ENCODE results near the gene ELOVL6. TPM values are rescaled to one million over a fixed set of nuclear protein-coding genes. Genes with fewer than 3 reads are reported as not detected.
"Not testable (repeated sequence)": the region's sequence is repeated elsewhere in the genome, so short reads cannot be mapped to it uniquely, and the experiment has no call there.

The ELOVL6 gene
- total and polyA plus RNA-seq, 2 donors (not counting 1 experiment from before 2014, with no cell fraction given), result 15.0 to 43.4 TPM

- H3K9me3 ChIP-seq (ENCODE audit: control insufficient read depth, insufficient read depth, low read depth, low read length), result no peaks in the 10 kb centered on the region
- H3K4me3 ChIP-seq (replicated peaks in 1 of 4; ENCODE audit: control extremely low read depth in 1 of 4, insufficient read depth in 1 of 4, low read depth in 3 of 4, low read length in 4 of 4), result no peak overlapping the region
- H3K9ac ChIP-seq (ENCODE audit: insufficient read depth, low read length), result no peak overlapping the region
- no peak overlapping the region for H3K4me2 ChIP-seq (ENCODE audit: extremely low read depth, insufficient read depth, low read length)
- no peak overlapping the region for H3K27ac ChIP-seq (ENCODE audit: insufficient read depth, low read length)
- no peak overlapping the region for H2AFZ ChIP-seq (ENCODE audit: low read length)
- H3K4me1 ChIP-seq (ENCODE audit: control insufficient read depth, extremely low read depth, insufficient read depth, low read length), result peaks cover 9% of the 10 kb centered on the region
- no peak for TF ChIP-seq CTCF (conservative IDR thresholded peaks at IDR 0.05 in 1 of 2, IDR thresholded peaks at IDR 0.05 in 1 of 2; ENCODE audit: low read depth in 1 of 2, low read length in 2 of 2)
- no peak for DNase-seq (ENCODE audit: low read depth in 2 of 2)
- no peaks in the 10 kb centered on the region for H4K20me1 ChIP-seq (ENCODE audit: control insufficient read depth, extremely low read depth, insufficient read depth, low read length)
- no peaks in the 10 kb centered on the region for H3K27me3 ChIP-seq (ENCODE audit: control insufficient read depth, insufficient read depth, low read length)
- peaks cover 2% of the 10 kb centered on the region for H3K79me2 ChIP-seq (ENCODE audit: control insufficient read depth, insufficient read depth, low read length)
- no peaks in the 10 kb centered on the region for H3K36me3 ChIP-seq (ENCODE audit: control insufficient read depth, insufficient read depth, low read length)
These were observed 38.9 kb downstream of the ELOVL6 start for GRCh38 chr4:110159541-110159940.

- no peak for DNase-seq (ENCODE audit: low read depth in 2 of 2)
- H4K20me1 ChIP-seq (ENCODE audit: control insufficient read depth, extremely low read depth, insufficient read depth, low read length), result no peaks in the 10 kb centered on the region
- no peaks in the 10 kb centered on the region for H3K27me3 ChIP-seq (ENCODE audit: control insufficient read depth, insufficient read depth, low read length)
- H3K36me3 ChIP-seq (ENCODE audit: control insufficient read depth, insufficient read depth, low read length), result no peaks in the 10 kb centered on the region
- no peak overlapping the region for H3K4me3 ChIP-seq (replicated peaks in 1 of 4; ENCODE audit: control extremely low read depth in 1 of 4, insufficient read depth in 1 of 4, low read depth in 3 of 4, low read length in 4 of 4)
- no peak overlapping the region for H3K9ac ChIP-seq (ENCODE audit: insufficient read depth, low read length)
- H2AFZ ChIP-seq (ENCODE audit: low read length), result no peak overlapping the region
- peaks cover 2% of the 10 kb centered on the region for H3K79me2 ChIP-seq (ENCODE audit: control insufficient read depth, insufficient read depth, low read length)
- no peaks in the 10 kb centered on the region for H3K9me3 ChIP-seq (ENCODE audit: control insufficient read depth, insufficient read depth, low read depth, low read length)
- no peak overlapping the region for H3K4me2 ChIP-seq (ENCODE audit: extremely low read depth, insufficient read depth, low read length)
- H3K4me1 ChIP-seq (ENCODE audit: control insufficient read depth, extremely low read depth, insufficient read depth, low read length), result no peaks in the 10 kb centered on the region
- TF ChIP-seq CTCF (conservative IDR thresholded peaks at IDR 0.05 in 1 of 2, IDR thresholded peaks at IDR 0.05 in 1 of 2; ENCODE audit: low read depth in 1 of 2, low read length in 2 of 2) (no peak), EZH2 (IDR thresholded peaks at IDR 0.05; ENCODE audit: low read length, missing control alignments) (no peak)
- H3K27ac ChIP-seq (ENCODE audit: insufficient read depth, low read length), result no peak overlapping the region
These were observed 40.8 kb downstream of the ELOVL6 start for GRCh38 chr4:110157580-110157979.

- H4K20me1 ChIP-seq (ENCODE audit: control insufficient read depth, extremely low read depth, insufficient read depth, low read length); H2AFZ ChIP-seq (ENCODE audit: low read length); H3K4me1 ChIP-seq (ENCODE audit: control insufficient read depth, extremely low read depth, insufficient read depth, low read length); H3K36me3 ChIP-seq (ENCODE audit: control insufficient read depth, insufficient read depth, low read length); H3K9me3 ChIP-seq (ENCODE audit: control insufficient read depth, insufficient read depth, low read depth, low read length); H3K27me3 ChIP-seq (ENCODE audit: control insufficient read depth, insufficient read depth, low read length); H3K4me2 ChIP-seq (ENCODE audit: extremely low read depth, insufficient read depth, low read length); H3K9ac ChIP-seq (ENCODE audit: insufficient read depth, low read length); H3K27ac ChIP-seq (ENCODE audit: insufficient read depth, low read length); H3K4me3 ChIP-seq (replicated peaks in 1 of 4; ENCODE audit: control extremely low read depth in 1 of 4, insufficient read depth in 1 of 4, low read depth in 3 of 4, low read length in 4 of 4); H3K79me2 ChIP-seq (ENCODE audit: control insufficient read depth, insufficient read depth, low read length): not testable (repeated sequence)
- peak in 1 of 2 donors; percentile 37 for DNase-seq (ENCODE audit: low read depth in 2 of 2)
These were observed 41.2 kb downstream of the ELOVL6 start for GRCh38 chr4:110157166-110157565.
